Esophagus (tissue), 2 donors: ENCODE data around the gene PRCD. TPM values are rescaled to one million over a fixed set of nuclear protein-coding genes. Genes with fewer than 3 reads are reported as not detected.

ENCODE experiments used
- H3K27ac ChIP-seq, 2 donors: one replicate each; pipeline ENCODE4 v1.5.1; 2013; ENCODE audit warnings: low read depth in 2 of 2, mild to moderate bottlenecking in 2 of 2, inconsistent platforms in 1 of 2, low read length in 1 of 2, moderate library complexity in 1 of 2
- H3K27me3 ChIP-seq, 2 donors: one replicate each; pipeline ENCODE4 v1.6.1; 2013; ENCODE audit warnings: low read length in 2 of 2, control low read depth in 1 of 2, mild to moderate bottlenecking in 1 of 2; ENCODE audit not compliant: insufficient read depth in 2 of 2, control insufficient read depth in 1 of 2
- H3K36me3 ChIP-seq, 2 donors: one replicate each; pipeline ENCODE4 v1.6.1; 2013; ENCODE audit warnings: low read length in 1 of 2; ENCODE audit not compliant: control insufficient read depth in 2 of 2, insufficient read depth in 2 of 2
- H3K4me1 ChIP-seq, 2 donors: one replicate each; pipeline ENCODE4 v1.6.1; 2013; ENCODE audit warnings: low read length in 1 of 2; ENCODE audit not compliant: control insufficient read depth in 2 of 2, insufficient read depth in 2 of 2
- H3K4me3 ChIP-seq, 2 donors: one replicate each; pipeline ENCODE4 v1.5.1; 2013; ENCODE audit warnings: low read length in 2 of 2, mild to moderate bottlenecking in 2 of 2, low read depth in 1 of 2, moderate library complexity in 1 of 2
- H3K9me3 ChIP-seq, 2 donors: one replicate each; pipeline ENCODE4 v1.6.1; 2013; ENCODE audit warnings: mild to moderate bottlenecking in 2 of 2, low read depth in 1 of 2, low read length in 1 of 2, moderate library complexity in 1 of 2; ENCODE audit not compliant: control insufficient read depth in 2 of 2, insufficient read depth in 1 of 2
- WGBS, 2 donors: extraction: QIAGEN DNeasy Blood & Tissue Kit; methylation state at CpG; one replicate each; pipeline ENCODE4 v1.1.7; 2013; 5-methylcytosine and 5-hydroxymethylcytosine counted together
- polyA plus RNA-seq, 2 donors: library from polyadenylated mRNA; stranded (reverse); fragments of 200-250 nt; gene quantifications; one replicate each; pipeline ENCODE4 v1.2.3, GENCODE V29; 2013
- donor health status: healthy with polysubstance abuse.
- donor health status: Bipolar disorder and iron deficiency.

The PRCD gene
- polyA plus RNA-seq, 2 donors = 1.2 to 3.0 TPM

- H3K36me3 ChIP-seq = peaks cover 4 to 11% of the 10 kb centered on the region in 2 donors
- H3K27me3 ChIP-seq = no peaks in the 10 kb centered on the region
- H3K4me1 ChIP-seq = peaks cover 0 to 5% of the 10 kb centered on the region in 2 donors
- no peaks in the 10 kb centered on the region for H3K9me3 ChIP-seq
- 56 to 58% methylated on average over 5 of the region's 5 CpGs for WGBS, 2 donors
- no peak overlapping the region for H3K4me3 ChIP-seq
- H3K27ac ChIP-seq = no peak overlapping the region
These were observed 27.2 kb downstream of the PRCD start for GRCh38 chr17:76566988-76567431.

- Histone ChIP-seq H3K27me3 (no peaks in the 10 kb centered on the region), H3K4me1 (peaks cover 0 to 4% of the 10 kb centered on the region in 2 donors), H3K4me3 (no peak overlapping the region), H3K36me3 (peaks cover 4 to 16% of the 10 kb centered on the region in 2 donors), H3K27ac (no peak overlapping the region), H3K9me3 (no peaks in the 10 kb centered on the region)
- 59 to 61% methylated on average over 14 of the region's 14 CpGs for WGBS, 2 donors
These were observed 28.0 kb downstream of the PRCD start for GRCh38 chr17:76567634-76568432.

GRCh38 chr17:76568811-76569221 is 29.0 kb downstream of the PRCD start:
- Histone ChIP-seq H3K27ac (no peak overlapping the region), H3K9me3 (no peaks in the 10 kb centered on the region), H3K36me3 (peaks cover 4 to 16% of the 10 kb centered on the region in 2 donors), H3K4me1 (peaks cover 0 to 4% of the 10 kb centered on the region in 2 donors), H3K4me3 (no peak overlapping the region), H3K27me3 (no peaks in the 10 kb centered on the region)
- WGBS, 2 donors = 37 to 42% methylated on average over 16 to 19 of the region's 19 CpGs

GRCh38 chr17:76569607-76570279 is 29.9 kb downstream of the PRCD start:
- H3K9me3 ChIP-seq = no peaks in the 10 kb centered on the region
- H3K27ac ChIP-seq = no peak overlapping the region
- 63 to 64% methylated on average over 18 of the region's 18 CpGs for WGBS, 2 donors
- no peaks in the 10 kb centered on the region for H3K27me3 ChIP-seq
- H3K4me1 ChIP-seq = peaks cover 0 to 4% of the 10 kb centered on the region in 2 donors
- peaks cover 4 to 20% of the 10 kb centered on the region in 2 donors for H3K36me3 ChIP-seq
- H3K4me3 ChIP-seq = no peak overlapping the region

GRCh38 chr17:76570457-76570856 is 30.6 kb downstream of the PRCD start:
- Histone ChIP-seq H3K9me3 (no peaks in the 10 kb centered on the region), H3K4me3 (no peak overlapping the region), H3K27ac (no peak overlapping the region), H3K36me3 (peaks cover 4 to 20% of the 10 kb centered on the region in 2 donors), H3K27me3 (no peaks in the 10 kb centered on the region), H3K4me1 (peaks cover 0 to 4% of the 10 kb centered on the region in 2 donors)
- 82 to 83% methylated on average over 7 of the region's 7 CpGs for WGBS, 2 donors

GRCh38 chr17:76570877-76571471 is 31.1 kb downstream of the PRCD start:
- H3K4me3 ChIP-seq = no peak overlapping the region
- H3K27ac ChIP-seq = no peak overlapping the region
- H3K4me1 ChIP-seq = peaks cover 0 to 4% of the 10 kb centered on the region in 2 donors
- 91 to 94% methylated on average over 13 of the region's 13 CpGs for WGBS, 2 donors
- no peaks in the 10 kb centered on the region for H3K27me3 ChIP-seq
- H3K36me3 ChIP-seq = peaks cover 0 to 19% of the 10 kb centered on the region in 2 donors
- H3K9me3 ChIP-seq = no peaks in the 10 kb centered on the region

GRCh38 chr17:76572201-76572910 is 32.5 kb downstream of the PRCD start:
- H3K27ac ChIP-seq = no peak overlapping the region
- WGBS, 2 donors = 92% methylated on average over 17 of the region's 17 CpGs

GRCh38 chr17:76573096-76573495 is 33.3 kb downstream of the PRCD start:
- no peaks in the 10 kb centered on the region for H3K27me3 ChIP-seq
- H3K9me3 ChIP-seq = no peaks in the 10 kb centered on the region
- peaks cover 0 to 15% of the 10 kb centered on the region in 2 donors for H3K36me3 ChIP-seq
- H3K27ac ChIP-seq = no peak overlapping the region
- no peak overlapping the region for H3K4me3 ChIP-seq
- H3K4me1 ChIP-seq = peaks cover 0 to 4% of the 10 kb centered on the region in 2 donors
- 91 to 94% methylated on average over 10 of the region's 10 CpGs for WGBS, 2 donors

More at GRCh38 chr17:76572201-76572910, 32.5 kb downstream of the PRCD start:
- Histone ChIP-seq H3K36me3 (peaks cover 0 to 15% of the 10 kb centered on the region in 2 donors), H3K9me3 (no peaks in the 10 kb centered on the region), H3K27me3 (no peaks in the 10 kb centered on the region), H3K4me1 (peaks cover 0 to 4% of the 10 kb centered on the region in 2 donors), H3K4me3 (no peak overlapping the region)

- H3K9me3 ChIP-seq = no peaks in the 10 kb centered on the region
- H3K36me3 ChIP-seq = peaks cover 0 to 15% of the 10 kb centered on the region in 2 donors
- H3K27me3 ChIP-seq = no peaks in the 10 kb centered on the region
- peaks cover 0 to 1% of the 10 kb centered on the region in 2 donors for H3K4me1 ChIP-seq
- H3K27ac ChIP-seq = no peak overlapping the region
- H3K4me3 ChIP-seq = no peak overlapping the region
- 92 to 93% methylated on average over 11 of the region's 11 CpGs for WGBS, 2 donors
These were observed 34.3 kb downstream of the PRCD start for GRCh38 chr17:76574166-76574565.
